OCI-LY1 (cell line): ENCODE data around the gene USH2A.

Experiments used
- EZH2 ChIP-seq: fragments of 200-600 bp; sonication (generic), shearing (Covaris generic); IDR thresholded peaks from 2 replicates; pipeline ENCODE4 v1.8.0; 2017; ENCODE audit warnings: borderline replicate concordance, mixed run types, mild to moderate bottlenecking, antibody characterized with exemption, low read length, moderate library complexity, mixed read lengths
- TF ChIP-seq, protein P1 (sequence below): fragments of 200-600 bp; sonication (generic), shearing (Covaris generic); IDR thresholded peaks from 2 replicates; pipeline ENCODE4 v1.5.1; 2017; ENCODE audit warnings: mild to moderate bottlenecking, antibody characterized with exemption, low read length, moderate library complexity, mixed read lengths

DNA sequence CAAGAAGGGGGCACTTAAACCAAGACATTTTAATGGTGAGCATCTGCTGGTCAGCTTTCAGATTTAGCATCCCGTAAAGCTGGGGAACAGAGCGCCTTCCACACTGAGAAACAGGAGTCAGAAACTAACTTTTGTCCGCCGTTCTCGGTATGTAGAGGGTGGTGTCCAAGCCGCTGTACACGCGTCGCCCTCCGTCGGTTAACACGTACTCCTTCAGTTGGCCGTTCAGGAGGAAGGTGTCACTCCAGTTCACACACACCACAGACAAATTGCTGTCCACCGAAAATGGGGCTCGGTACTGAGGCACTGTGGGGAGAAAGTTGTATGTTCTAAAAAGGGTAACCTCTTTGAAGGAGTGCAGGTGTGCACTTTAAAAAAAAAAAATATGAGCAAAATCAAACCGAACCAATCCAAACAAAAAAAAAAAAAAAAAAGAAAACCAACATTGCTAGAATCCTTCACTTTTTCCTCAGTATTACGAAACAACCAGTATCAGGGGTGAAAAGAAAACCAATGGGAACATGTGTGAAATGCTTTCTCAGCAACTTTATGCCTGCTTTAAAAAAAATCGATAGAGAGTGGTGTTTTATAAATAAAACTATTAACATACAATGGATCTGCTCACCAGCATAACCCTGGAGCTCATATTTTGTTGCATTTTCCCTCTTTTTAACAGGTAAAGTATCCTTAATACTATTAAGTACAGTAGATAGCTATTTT lies 782.7 kb downstream of the USH2A start:
- TF ChIP-seq, protein P1, sequence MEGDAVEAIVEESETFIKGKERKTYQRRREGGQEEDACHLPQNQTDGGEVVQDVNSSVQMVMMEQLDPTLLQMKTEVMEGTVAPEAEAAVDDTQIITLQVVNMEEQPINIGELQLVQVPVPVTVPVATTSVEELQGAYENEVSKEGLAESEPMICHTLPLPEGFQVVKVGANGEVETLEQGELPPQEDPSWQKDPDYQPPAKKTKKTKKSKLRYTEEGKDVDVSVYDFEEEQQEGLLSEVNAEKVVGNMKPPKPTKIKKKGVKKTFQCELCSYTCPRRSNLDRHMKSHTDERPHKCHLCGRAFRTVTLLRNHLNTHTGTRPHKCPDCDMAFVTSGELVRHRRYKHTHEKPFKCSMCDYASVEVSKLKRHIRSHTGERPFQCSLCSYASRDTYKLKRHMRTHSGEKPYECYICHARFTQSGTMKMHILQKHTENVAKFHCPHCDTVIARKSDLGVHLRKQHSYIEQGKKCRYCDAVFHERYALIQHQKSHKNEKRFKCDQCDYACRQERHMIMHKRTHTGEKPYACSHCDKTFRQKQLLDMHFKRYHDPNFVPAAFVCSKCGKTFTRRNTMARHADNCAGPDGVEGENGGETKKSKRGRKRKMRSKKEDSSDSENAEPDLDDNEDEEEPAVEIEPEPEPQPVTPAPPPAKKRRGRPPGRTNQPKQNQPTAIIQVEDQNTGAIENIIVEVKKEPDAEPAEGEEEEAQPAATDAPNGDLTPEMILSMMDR: no peak
- TF ChIP-seq EZH2: no peak
